ENCODE results near the gene KIRREL1. TPM values are rescaled to one million over a fixed set of nuclear protein-coding genes. Genes with fewer than 3 reads are reported as not detected.

The KIRREL1 gene
- total and polyA plus RNA-seq, 2 of the 8 experiments (the other 6 are each of a cell fraction or from before 2014, with no cell fraction given): 14.2 to 39.0 TPM

- ChIA-PET POLR2A (ENCODE audit: partially characterized antibody) (interaction anchor here (1.1 to 12.0 kb wide), 4 partner anchors 9 to 21 kb away, joined by 3 to 94 read pairs (median 4); partner anchors contain the start of gene KIRREL1), CTCF (ENCODE audit: partially characterized antibody) (interaction anchor here (1.2 to 53.4 kb wide), 6 partner anchors 5 to 104 kb away, joined by 3 to 2918 read pairs (median 811); partner anchors contain the start of gene KIRREL1)
- H2BK12ac ChIP-seq (ENCODE audit: low read depth, low read length): no peak overlapping the region
- DNase-seq (ENCODE audit: low read depth in 1 of 2, low spot score in 2 of 2) (no peak), FAIRE-seq (no peak)
- H4K91ac ChIP-seq (replicated peaks; ENCODE audit: insufficient read length, low read length): no peak overlapping the region
- H2BK5ac ChIP-seq (ENCODE audit: low read depth, low read length): no peak overlapping the region
- 78% methylated on average over 2 of the region's 2 CpGs; no CpG with 5 or more reads in 1 of the 2 experiments for WGBS, 2 experiments (ENCODE audit: extremely low coverage in 1 of 2, insufficient coverage in 1 of 2, insufficient read length in 1 of 2, insufficient replicate concordance in 2 of 2, low coverage in 1 of 2, low lambda C conversion rate in 2 of 2, missing lambda C conversion rate in 1 of 2)
- H4K8ac ChIP-seq (ENCODE audit: extremely low read depth, insufficient read depth, low read length): no peak overlapping the region
- no peak overlapping the region for H2BK120ac ChIP-seq (replicated peaks; ENCODE audit: low read depth, low read length)
- peaks cover 2% of the 10 kb centered on the region; the same call in 1 of the 2 replicates for H3K23me2 ChIP-seq (ENCODE audit: low read depth, low read length)
- 0 out of 2 replicates have a peak overlapping the region, but pooled peaks have one; percentile 49 for H2BK15ac ChIP-seq (ENCODE audit: low read length)
- H3K9ac ChIP-seq (replicated peaks in 1 of 4; ENCODE audit: extremely low read depth in 1 of 4, low read depth in 3 of 4, low read length in 3 of 4): no peak overlapping the region
- H4K20me1 ChIP-seq (replicated peaks in 1 of 2; ENCODE audit: control insufficient read depth in 1 of 2, insufficient read depth in 2 of 2, low read length in 2 of 2): peaks cover 0 to 3% of the 10 kb centered on the region in 2 experiments
- TF ChIP-seq MAFK (IDR thresholded peaks at IDR 0.05; ENCODE audit: low read depth, low read length) (no peak), RNF2 (IDR thresholded peaks at IDR 0.05; ENCODE audit: borderline replicate concordance, low read depth, low read length, missing control alignments, poor library complexity, severe bottlenecking) (no peak), BCL11A (IDR thresholded peaks at IDR 0.05; ENCODE audit: low read depth in 2 of 2, low read length in 2 of 2) (no peak), GTF2F1 (IDR thresholded peaks at IDR 0.05; ENCODE audit: borderline replicate concordance, low read depth, low read length) (no peak), SP2 (IDR thresholded peaks at IDR 0.05; ENCODE audit: low read length) (no peak), CREB1 (IDR thresholded peaks at IDR 0.05) (no peak)
- TF ChIP-seq, protein P1, sequence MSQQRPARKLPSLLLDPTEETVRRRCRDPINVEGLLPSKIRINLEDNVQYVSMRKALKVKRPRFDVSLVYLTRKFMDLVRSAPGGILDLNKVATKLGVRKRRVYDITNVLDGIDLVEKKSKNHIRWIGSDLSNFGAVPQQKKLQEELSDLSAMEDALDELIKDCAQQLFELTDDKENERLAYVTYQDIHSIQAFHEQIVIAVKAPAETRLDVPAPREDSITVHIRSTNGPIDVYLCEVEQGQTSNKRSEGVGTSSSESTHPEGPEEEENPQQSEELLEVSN (IDR thresholded peaks at IDR 0.05): no peak
- peaks cover 0 to 2% (median 0%) of the 10 kb centered on the region in 4 experiments; a peak in 1 of 8 replicates for H3K36me3 ChIP-seq (ENCODE audit: control insufficient read depth in 2 of 4, insufficient read depth in 4 of 4, low read length in 3 of 4)
- H3K4me1 ChIP-seq (replicated peaks in 1 of 4; ENCODE audit: control insufficient read depth in 3 of 4, insufficient read depth in 4 of 4, low read length in 3 of 4): peaks cover 20 to 45% (median 37%) of the 10 kb centered on the region in 4 experiments
- no peak overlapping the region for H3K4me3 ChIP-seq (ENCODE audit: extremely low read depth in 1 of 4, insufficient read depth in 2 of 4, low read depth in 3 of 4, low read length in 4 of 4)
- H3K79me1 ChIP-seq (ENCODE audit: low read depth, low read length): peaks cover 12% of the 10 kb centered on the region
- H3K4me2 ChIP-seq (ENCODE audit: insufficient read depth in 1 of 2, low read depth in 2 of 2, low read length in 2 of 2): no peak overlapping the region
- H2AFZ ChIP-seq (ENCODE audit: low read length): no peak overlapping the region
- H3K79me2 ChIP-seq (ENCODE audit: control insufficient read depth in 1 of 2, insufficient read depth in 2 of 2, low read length in 2 of 2): peaks cover 0 to 92% of the 10 kb centered on the region in 2 experiments; a peak in 2 of 4 replicates
- no peak overlapping the region for H2BK20ac ChIP-seq (ENCODE audit: low read length)
- H3K14ac ChIP-seq (ENCODE audit: insufficient read length): no peak overlapping the region
- H3K27me3 ChIP-seq (replicated peaks in 1 of 4; ENCODE audit: control insufficient read depth in 3 of 4, extremely low read depth in 1 of 4, insufficient read depth in 3 of 4, low read length in 3 of 4): no peaks in the 10 kb centered on the region; a peak in 1 of 7 replicates
- no peak overlapping the region for H3K4ac ChIP-seq (replicated peaks; ENCODE audit: insufficient read length, low read depth, low read length)
- H3K9me3 ChIP-seq (ENCODE audit: insufficient read depth in 2 of 2, low read depth in 1 of 2, low read length in 1 of 2): no peaks in the 10 kb centered on the region
- H3K23ac ChIP-seq (ENCODE audit: insufficient read length): no peak overlapping the region
- H3K56ac ChIP-seq (replicated peaks; ENCODE audit: insufficient read length, low read depth, low read length): no peak overlapping the region
- H3K18ac ChIP-seq (ENCODE audit: extremely low read depth, low read length): peak overlapping the region; percentile 2; the same call in 1 of the 2 replicates
- no peak overlapping the region for H3K27ac ChIP-seq (ENCODE audit: low read depth, low read length)
- H4K5ac ChIP-seq (ENCODE audit: insufficient read length, low read depth, low read length): no peak overlapping the region
- no peak overlapping the region for H2AK5ac ChIP-seq (ENCODE audit: low read depth, low read length)
Observed at GRCh38 chr1:158005224-158005623, 11.8 kb downstream of the KIRREL1 start.
